ENCODE results near the gene GPR161. TPM values are rescaled to one million over a fixed set of nuclear protein-coding genes. Genes with fewer than 3 reads are reported as not detected.

Gene GPR161
- total RNA-seq, 1 experiment from 2014 or later, result 13.7 TPM

GRCh38 chr1:168159251-168159650 lies 22.5 kb upstream of the GPR161 start:
- Histone ChIP-seq H3K9me3 (ENCODE audit: control insufficient read depth in 1 of 2, insufficient read depth in 1 of 2, low read depth in 1 of 2, low read length in 2 of 2) (no peaks in the 10 kb centered on the region), H3K36me3 (ENCODE audit: control insufficient read depth in 1 of 2, insufficient read depth in 2 of 2, low read length in 2 of 2) (no peaks in the 10 kb centered on the region), H3K9ac (ENCODE audit: low read length) (no peak overlapping the region), H3K79me2 (ENCODE audit: insufficient read depth, low read length) (no peaks in the 10 kb centered on the region), H4K20me1 (ENCODE audit: insufficient read depth) (no peaks in the 10 kb centered on the region), H3K4me3 (replicated peaks in 1 of 2; ENCODE audit: low read depth in 1 of 2, low read length in 2 of 2) (no peak overlapping the region), H3K4me2 (ENCODE audit: low read length) (no peak overlapping the region), H3K27me3 (ENCODE audit: insufficient read depth, low read length) (no peaks in the 10 kb centered on the region), H3K27ac (ENCODE audit: low read depth, low read length) (no peak overlapping the region), H3K9me2 (ENCODE audit: insufficient read depth) (no peaks in the 10 kb centered on the region), H3K4me1 (ENCODE audit: control insufficient read depth in 1 of 2, insufficient read depth in 2 of 2, low read length in 2 of 2) (no peaks in the 10 kb centered on the region), H2AFZ (ENCODE audit: low read depth, low read length, poor library complexity, severe bottlenecking) (no peak overlapping the region)
- ChIA-PET CTCF (no interaction called here), POLR2A (no interaction called here), RAD21 (ENCODE audit: low non-redundant PET in 1 of 2, low total read pairs in 2 of 2, uncharacterized antibody in 2 of 2, unreplicated experiment in 2 of 2) (no interaction called here)
- TF ChIP-seq CEBPB (IDR thresholded peaks at IDR 0.05; ENCODE audit: low read depth) (no peak), ZFX (IDR thresholded peaks at IDR 0.05) (no peak), CBX3 (IDR thresholded peaks at IDR 0.05; ENCODE audit: low read depth) (no peak), EZH2phosphoT487 (IDR thresholded peaks at IDR 0.05; ENCODE audit: borderline replicate concordance) (no peak), JUND (IDR thresholded peaks at IDR 0.05) (no peak), MAX (IDR thresholded peaks at IDR 0.05) (no peak), TCF7L2 (IDR thresholded peaks at IDR 0.05; ENCODE audit: borderline replicate concordance, extremely low read depth, insufficient read depth, insufficient read length) (no peak), ZNF274 (IDR thresholded peaks at IDR 0.05; ENCODE audit: low read depth, low read length) (no peak), EGR1 (IDR thresholded peaks at IDR 0.05; ENCODE audit: low read depth) (no peak), POLR2AphosphoS5 (IDR thresholded peaks at IDR 0.05; ENCODE audit: low read depth, low read length) (no peak), FOSL1 (IDR thresholded peaks at IDR 0.05; ENCODE audit: low read depth) (no peak), POLR2A (IDR thresholded peaks at IDR 0.05; ENCODE audit: borderline replicate concordance, extremely low read depth, insufficient read depth, insufficient read length) (no peak), EZH2 (IDR thresholded peaks at IDR 0.05) (no peak), CTCF (IDR thresholded peaks at IDR 0.05 in 2 of 3, conservative IDR thresholded peaks at IDR 0.05 in 1 of 3; ENCODE audit: borderline replicate concordance in 1 of 3, insufficient read depth in 1 of 3, low read depth in 2 of 3, low read length in 2 of 3) (no peak), ELF1 (IDR thresholded peaks at IDR 0.05; ENCODE audit: borderline replicate concordance, low read depth) (no peak), ZBTB33 (IDR thresholded peaks at IDR 0.05; ENCODE audit: extremely low read depth, insufficient replicate concordance, low read length) (no peak), SRF (IDR thresholded peaks at IDR 0.05; ENCODE audit: low read depth) (no peak), SP1 (IDR thresholded peaks at IDR 0.05; ENCODE audit: low read depth) (no peak)
- no TSS peak for BruUV-seq (replicated peaks)
- intact Hi-C loops (cut with micrococcal nuclease), result no loop called here
- no peak for DNase-seq (ENCODE audit: low read depth, low spot score)
- ATAC-seq, result no peak
